GM12891 (cell line): ENCODE results near the gene PCSK6.

Source experiments
- PAX5 ChIP-seq: IDR thresholded peaks from 2 replicates; pipeline ENCODE4 v1.6.1; 2011; ENCODE audit warnings: low read length, moderate library complexity, mild to moderate bottlenecking; ENCODE audit not compliant: insufficient read depth, severe bottlenecking
- POLR2A ChIP-seq: IDR thresholded peaks from 2 replicates; pipeline ENCODE4 v1.6.1; 2011; ENCODE audit warnings: low read depth, low read length, control low read depth
- POLR2AphosphoS5 ChIP-seq: IDR thresholded peaks from 2 replicates; pipeline ENCODE4 v1.6.1; 2011; ENCODE audit warnings: low read depth, low read length, control low read depth
- POU2F2 ChIP-seq: IDR thresholded peaks from 2 replicates; pipeline ENCODE4 v1.6.1; 2011; ENCODE audit warnings: low read depth, mild to moderate bottlenecking, control low read depth, low read length, moderate library complexity
- TAF1 ChIP-seq: IDR thresholded peaks from 2 replicates; pipeline ENCODE4 v1.6.1; 2011; ENCODE audit warnings: low read depth, low read length, control low read depth

- no peak for TF ChIP-seq POLR2AphosphoS5
- no peak for TF ChIP-seq POLR2A
- no peak for TF ChIP-seq TAF1
- TF ChIP-seq PAX5: no peak
- no peak for TF ChIP-seq POU2F2
Measured at GRCh38 chr15:101494251-101494796, 4.8 kb upstream of the PCSK6 start.
